Activated CD8-positive, alpha-beta memory T cell treated with anti-CD3 and anti-CD28 coated beads, Interleukin-2, amount 10 ng/mL, durations not matched to agents 7 days and 5 days (primary cell): ENCODE data around the gene N4BP2L2. TPM values are rescaled to one million over a fixed set of nuclear protein-coding genes. Genes with fewer than 3 reads are reported as not detected.

ENCODE experiments used
- ATAC-seq: fragments of 150-1000 bp; cut with Tn5 transposase; one replicate; pipeline ENCODE4 v1.10.0; 2021; ENCODE audit warnings: moderate library complexity
- CTCF ChIA-PET: fragments of 350-600 bp; sonication (Branson Sonifier 250); formaldehyde crosslinking; loops from one replicate; lab custom pipeline; 2021; ENCODE audit warnings: antibody characterized with exemption; lab: Charles Lee
- DNase-seq: peaks from one replicate; pipeline ENCODE4 v3.0.0-alpha.2; 2020
- H3K27ac Mint-ChIP-seq: one replicate; pipeline ENCODE4 v1.8.0; 2021; ENCODE audit warnings: mild to moderate bottlenecking, mixed read lengths
- H3K27me3 Mint-ChIP-seq: one replicate; pipeline ENCODE4 v1.8.0; 2021; ENCODE audit warnings: mixed read lengths
- H3K36me3 Mint-ChIP-seq: one replicate; pipeline ENCODE4 v1.8.0; 2021; ENCODE audit warnings: mild to moderate bottlenecking, mixed read lengths
- H3K4me1 Mint-ChIP-seq: one replicate; pipeline ENCODE4 v1.8.0; 2021; ENCODE audit warnings: mixed read lengths
- H3K4me3 Mint-ChIP-seq: one replicate; pipeline ENCODE4 v1.8.0; 2021; ENCODE audit warnings: mild to moderate bottlenecking, moderate library complexity, mixed read lengths
- H3K9me3 Mint-ChIP-seq: one replicate; pipeline ENCODE4 v1.8.0; 2022; ENCODE audit warnings: low read depth, mixed read lengths
- total RNA-seq, 2 experiments: library from RNA; stranded (reverse); gene quantifications; one replicate each; pipeline ENCODE4 v1.2.3, GENCODE V29; 2021

N4BP2L2 gene
- total RNA-seq, 2 experiments from 2014 or later = 87.9 to 112 TPM

DNA sequence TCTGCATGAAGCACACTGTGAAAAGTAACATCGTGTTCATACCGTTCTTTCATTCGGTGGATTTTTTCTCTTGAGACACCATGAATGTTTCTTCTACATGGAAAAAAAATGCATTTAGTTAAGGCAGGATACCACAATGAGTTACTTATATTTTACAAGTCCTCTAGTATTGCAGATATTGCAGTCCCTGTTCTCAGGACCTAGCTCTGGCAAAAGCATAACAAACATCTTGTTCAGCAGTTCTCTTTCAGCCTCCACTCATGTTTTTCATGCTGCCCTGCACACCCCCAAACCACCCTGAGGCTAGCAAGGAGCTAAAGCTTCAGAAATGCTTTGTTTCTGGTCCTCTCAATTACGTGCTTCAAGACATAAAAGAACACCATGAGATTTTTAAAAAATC is 135.5 kb downstream of the N4BP2L2 start:
- no peak for DNase-seq
- no peaks in the 10 kb centered on the region for H3K27me3 Mint-ChIP-seq
- no peak overlapping the region for H3K27ac Mint-ChIP-seq
- H3K36me3 Mint-ChIP-seq = peaks cover 43% of the 10 kb centered on the region
- no peak for ATAC-seq
- CTCF ChIA-PET = interaction anchor here (0.6 kb wide), 1 partner anchor 34 kb away, joined by 4 read pairs; no protein-coding TSS in a partner anchor
- peaks cover 6% of the 10 kb centered on the region for H3K4me1 Mint-ChIP-seq
- no peaks in the 10 kb centered on the region for H3K9me3 Mint-ChIP-seq
- H3K4me3 Mint-ChIP-seq = no peak overlapping the region

DNA sequence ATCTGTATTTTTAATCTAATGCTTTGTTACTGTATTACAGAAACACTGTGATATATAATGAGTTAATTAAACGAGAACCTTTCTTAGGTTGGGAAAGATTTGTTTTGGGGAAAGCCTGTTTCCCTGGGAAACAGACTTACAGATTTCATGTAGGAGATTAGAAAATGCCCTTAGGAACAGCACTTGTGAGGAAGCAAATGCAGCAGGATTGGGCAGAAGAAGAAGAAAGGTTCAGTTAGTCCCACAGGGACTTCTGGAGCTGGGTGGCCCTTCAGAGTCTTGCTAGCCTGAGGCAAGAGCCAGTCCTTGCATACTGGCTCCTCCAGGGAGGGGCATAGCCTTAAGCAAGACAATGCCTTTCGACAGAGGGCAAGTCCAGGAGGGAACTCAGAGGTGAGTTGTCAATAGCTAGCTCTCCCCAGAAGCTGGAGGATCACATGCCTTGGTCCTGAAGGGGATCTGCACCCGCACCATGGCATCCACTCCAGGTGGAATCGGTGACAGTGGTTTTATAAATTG is 147.4 kb downstream of the N4BP2L2 start:
- peaks cover 33% of the 10 kb centered on the region for H3K4me1 Mint-ChIP-seq
- H3K27me3 Mint-ChIP-seq = no peaks in the 10 kb centered on the region
- peak overlapping the region; percentile 74 for H3K27ac Mint-ChIP-seq
- no peak overlapping the region for H3K4me3 Mint-ChIP-seq
- ATAC-seq (no peak), DNase-seq (no peak)
- CTCF ChIA-PET = interaction anchor here (0.6 to 2.0 kb wide), 5 partner anchors 10 to 88 kb away, joined by 3 to 10 read pairs (median 3); partner anchors contain the start of gene N4BP2L1
- no peaks in the 10 kb centered on the region for H3K9me3 Mint-ChIP-seq
- H3K36me3 Mint-ChIP-seq = peaks cover 32% of the 10 kb centered on the region

DNA sequence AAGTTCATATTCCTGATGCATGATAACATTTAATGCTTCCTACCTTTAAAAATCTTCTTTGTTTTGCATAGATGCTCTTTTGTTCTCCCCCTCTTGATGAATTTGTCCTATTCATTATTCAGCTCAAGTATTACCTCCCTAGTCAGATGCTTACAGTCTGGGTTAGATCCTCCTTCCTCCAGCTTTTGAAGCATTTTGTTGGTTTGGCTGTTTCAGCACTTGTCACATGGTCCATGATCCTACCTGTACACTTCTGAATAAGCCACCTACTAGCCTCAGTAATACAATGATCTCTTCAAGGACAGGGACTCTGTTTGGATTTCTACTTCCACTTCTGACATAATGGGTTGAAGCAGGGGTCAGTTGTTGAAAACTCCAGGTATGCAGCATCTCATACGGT is 148.1 kb downstream of the N4BP2L2 start:
- Mint-ChIP-seq H3K27ac (peak overlapping the region; percentile 74), H3K27me3 (no peaks in the 10 kb centered on the region), H3K4me1 (peaks cover 33% of the 10 kb centered on the region), H3K9me3 (no peaks in the 10 kb centered on the region), H3K4me3 (peak overlapping the region; percentile 10), H3K36me3 (peaks cover 30% of the 10 kb centered on the region)
- CTCF ChIA-PET = interaction anchor here (0.6 to 2.0 kb wide), 7 partner anchors 10 to 195 kb away, joined by 3 to 10 read pairs (median 4); partner anchors contain the start of genes BRCA2, N4BP2L1, PDS5B and ZAR1L
- no peak for DNase-seq
- ATAC-seq = peak; percentile 62

GRCh38 chr13:32390048-32390447 is 148.5 kb downstream of the N4BP2L2 start:
- Mint-ChIP-seq H3K27ac (peak overlapping the region; percentile 51), H3K4me3 (no peak overlapping the region), H3K4me1 (peaks cover 33% of the 10 kb centered on the region), H3K27me3 (no peaks in the 10 kb centered on the region), H3K9me3 (no peaks in the 10 kb centered on the region), H3K36me3 (peaks cover 30% of the 10 kb centered on the region)
- DNase-seq (peak; percentile 56), ATAC-seq (peak; percentile 97)
- CTCF ChIA-PET = interaction anchor here (0.9 to 2.0 kb wide), 5 partner anchors 9 to 196 kb away, joined by 3 to 10 read pairs (median 5); partner anchors contain the start of genes BRCA2, N4BP2L1, PDS5B and ZAR1L

GRCh38 chr13:32385410-32385809 is 153.2 kb downstream of the N4BP2L2 start:
- Mint-ChIP-seq H3K4me1 (peaks cover 17% of the 10 kb centered on the region), H3K27me3 (no peaks in the 10 kb centered on the region), H3K9me3 (no peaks in the 10 kb centered on the region), H3K4me3 (no peak overlapping the region), H3K36me3 (peaks cover 14% of the 10 kb centered on the region), H3K27ac (no peak overlapping the region)
- no peak for DNase-seq
- ATAC-seq = no peak
- CTCF ChIA-PET = interaction anchor here (0.7 to 1.3 kb wide), 2 partner anchors 10 to 42 kb away, joined by 3 read pairs; partner anchors contain the start of gene N4BP2L1

DNA sequence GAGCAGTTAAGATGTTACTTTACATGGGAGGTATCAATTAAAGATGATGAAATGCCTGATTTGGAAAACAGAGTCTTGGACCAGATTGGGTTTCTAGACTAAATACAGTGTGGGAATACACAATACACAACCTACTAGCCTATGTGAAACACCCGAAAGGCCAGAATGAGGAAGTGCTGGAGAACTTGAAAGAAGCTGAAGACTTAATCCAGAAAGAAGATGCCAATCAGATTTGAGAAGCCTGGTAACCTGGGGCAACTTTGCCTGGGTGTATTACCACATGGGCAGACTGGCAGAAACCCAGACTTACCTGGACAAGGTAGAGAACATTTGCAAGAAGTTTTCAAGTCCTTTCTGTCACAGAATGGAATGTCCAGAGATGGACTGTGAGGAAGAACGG is 153.9 kb downstream of the N4BP2L2 start:
- CTCF ChIA-PET = no interaction called here
- H3K9me3 Mint-ChIP-seq = no peaks in the 10 kb centered on the region
- no peak for DNase-seq
- H3K4me1 Mint-ChIP-seq = peaks cover 12% of the 10 kb centered on the region
- H3K27ac Mint-ChIP-seq = no peak overlapping the region
- peaks cover 16% of the 10 kb centered on the region for H3K36me3 Mint-ChIP-seq
- H3K27me3 Mint-ChIP-seq = no peaks in the 10 kb centered on the region
- no peak for ATAC-seq
- no peak overlapping the region for H3K4me3 Mint-ChIP-seq

DNA sequence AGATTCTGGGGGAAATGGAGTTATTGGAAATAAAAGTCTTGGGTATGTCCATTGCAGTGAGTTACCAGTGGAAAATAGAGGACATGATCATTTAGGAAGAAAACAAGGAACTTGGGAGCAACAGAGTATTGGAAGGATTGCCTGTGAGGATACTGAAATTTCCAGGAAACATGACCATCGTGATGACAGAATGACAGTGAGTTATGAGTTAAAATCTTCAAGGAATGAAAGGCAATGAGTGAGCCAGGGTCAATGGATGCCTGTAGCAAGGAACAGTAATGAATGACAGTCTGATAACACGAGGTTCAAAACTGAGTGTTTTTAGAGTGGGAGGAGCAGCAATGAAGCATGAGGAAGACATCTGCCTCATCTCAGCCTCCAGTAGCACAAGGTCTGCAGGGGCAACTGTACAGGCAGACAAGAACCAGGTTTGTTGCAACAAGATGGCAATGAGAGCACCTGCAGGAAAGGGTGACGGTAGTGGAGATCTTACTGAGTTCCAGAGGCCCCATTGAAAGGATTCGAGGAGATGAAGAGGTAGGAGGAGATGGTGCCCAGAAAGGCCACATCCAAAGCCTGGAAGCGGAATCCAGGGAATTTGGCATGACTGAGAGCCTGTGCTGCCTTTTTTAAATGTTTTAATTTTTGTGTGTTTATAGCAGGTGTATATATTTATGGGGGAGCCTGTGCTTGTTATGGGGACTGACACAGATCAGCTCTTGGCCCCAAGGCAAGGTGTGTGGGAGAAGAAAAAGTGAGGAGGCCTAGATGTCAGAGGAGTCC is 154.6 kb downstream of the N4BP2L2 start:
- Mint-ChIP-seq H3K27ac (no peak overlapping the region), H3K4me3 (no peak overlapping the region), H3K36me3 (peaks cover 19% of the 10 kb centered on the region), H3K9me3 (no peaks in the 10 kb centered on the region), H3K4me1 (peaks cover 6% of the 10 kb centered on the region), H3K27me3 (no peaks in the 10 kb centered on the region)
- ATAC-seq (no peak), DNase-seq (no peak)
- CTCF ChIA-PET = no interaction called here

Other genes starting within 250 kb of the N4BP2L2 start
- not detected for gene ZAR1L, start 223.4 kb downstream of the N4BP2L2 start, total RNA-seq
- 10 to 100 TPM; 25.1 to 37.8 TPM for gene BRCA2, start 223.3 kb downstream of the N4BP2L2 start, total RNA-seq
- 10 to 100 TPM; 24.8 to 29.7 TPM for gene N4BP2L1, start 110.7 kb downstream of the N4BP2L2 start, total RNA-seq
- gene PDS5B, start 47.7 kb upstream of the N4BP2L2 start, total RNA-seq = 10 to 100 TPM; 57.6 to 64.6 TPM